GM18499 (cell line): ENCODE measurements around the gene LRRFIP2.
"Not testable (repeated sequence)": the region's sequence is repeated elsewhere in the genome, so short reads cannot be mapped to it uniquely, and the experiment has no call there.

Experiments
- ATAC-seq: cut with Tn5 transposase; IDR thresholded peaks from one replicate; pipeline ENCODE4 v1.9.1; 2021; ENCODE audit warnings: moderate number of reproducible peaks; ENCODE audit not compliant: insufficient read depth, unreplicated experiment

The LRRFIP2 gene

DNA sequence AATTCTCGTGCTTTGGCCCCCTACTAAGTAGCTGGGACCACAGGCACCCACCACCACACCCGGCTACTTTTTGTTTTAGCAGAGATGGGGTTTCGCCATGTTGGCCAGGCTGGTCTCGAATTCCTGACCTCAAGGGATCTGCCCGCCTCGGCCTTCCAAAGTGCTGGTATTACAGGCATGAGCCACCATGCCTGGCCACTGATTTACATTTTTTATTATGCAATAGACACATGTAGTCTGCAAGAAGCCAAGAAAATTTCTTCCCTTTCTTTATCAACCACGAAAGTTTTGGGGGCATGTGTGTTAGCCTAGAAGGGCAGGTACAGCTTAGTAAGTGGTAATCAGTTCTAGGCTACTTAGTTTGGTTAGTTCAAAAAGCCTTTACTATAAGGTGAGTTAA, 51.1 kb downstream of the LRRFIP2 start:
- no peak for ATAC-seq

DNA sequence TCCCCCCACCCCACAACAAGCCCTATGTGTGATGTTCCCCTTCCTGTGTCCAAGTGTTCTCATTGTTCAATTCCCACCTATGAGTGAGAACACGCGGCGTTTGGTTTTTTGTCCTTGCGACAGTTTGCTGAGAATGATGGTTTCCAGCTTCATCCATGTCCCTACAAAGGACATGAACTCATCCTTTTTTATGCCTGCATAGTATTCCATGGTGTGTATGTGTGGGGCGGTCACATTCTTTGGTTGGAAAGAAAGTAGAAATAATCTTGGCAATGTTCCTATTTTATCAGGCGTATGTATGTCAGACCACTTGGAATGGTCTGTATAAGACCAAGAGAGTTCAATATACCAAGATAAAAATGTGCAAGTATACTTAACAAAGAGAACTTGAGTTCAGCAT, 52.3 kb downstream of the LRRFIP2 start:
- ATAC-seq = not testable (repeated sequence)

DNA sequence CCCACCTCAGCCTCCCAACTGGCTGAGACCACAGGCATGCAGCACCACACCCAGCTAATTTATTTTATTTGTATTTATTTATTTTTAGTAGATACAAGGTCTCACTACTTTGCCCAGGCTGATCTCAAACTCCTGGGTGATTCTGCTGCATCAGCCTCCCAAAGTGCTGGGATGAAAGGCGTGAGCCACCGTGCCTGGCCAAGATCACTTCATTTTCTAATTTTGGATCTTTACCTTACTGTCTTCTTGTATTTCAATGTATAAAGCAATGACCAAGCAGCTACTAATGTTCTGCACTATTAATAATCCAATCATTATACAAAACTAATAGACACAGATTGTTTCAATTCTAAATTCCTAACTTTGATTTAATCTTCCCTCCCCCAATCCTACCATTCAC, 56.2 kb downstream of the LRRFIP2 start:
- ATAC-seq = no peak

DNA sequence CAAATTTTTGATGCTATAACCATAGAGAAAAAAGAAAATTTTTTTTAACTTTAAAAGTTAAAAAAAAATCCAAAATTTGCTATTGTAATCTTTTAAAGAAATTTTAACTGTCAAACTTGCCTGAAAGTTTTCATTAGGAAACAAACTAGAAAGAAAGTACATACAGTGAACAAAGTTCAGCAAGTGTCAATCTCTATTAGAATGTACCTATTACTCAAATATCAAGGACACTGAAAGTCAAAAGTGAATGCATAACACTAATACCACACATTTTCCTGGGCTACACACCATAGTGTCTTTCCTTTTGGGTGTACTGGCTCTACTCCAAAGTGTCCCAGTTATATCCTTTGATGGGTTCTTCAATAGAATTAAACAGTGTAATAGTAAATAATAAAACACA, 56.8 kb downstream of the LRRFIP2 start:
- no peak for ATAC-seq

DNA sequence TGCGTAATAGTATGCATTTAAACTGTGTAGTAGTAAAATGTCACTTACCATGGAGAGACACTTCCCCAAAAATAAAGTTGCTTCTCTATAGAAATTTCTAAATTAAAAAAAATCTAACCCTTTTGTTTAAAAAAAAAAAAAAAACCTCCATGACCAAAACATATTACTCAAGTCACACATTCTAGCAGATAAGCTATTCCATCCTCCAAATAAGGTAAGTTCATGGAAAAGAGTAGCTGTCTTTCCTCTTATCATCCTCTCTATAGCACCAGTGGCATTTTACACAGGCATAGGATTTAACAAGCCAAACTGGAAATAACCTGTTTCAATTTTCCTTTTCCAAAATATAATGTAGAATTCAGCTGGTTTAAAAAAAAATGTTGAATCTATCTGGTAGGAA, 57.4 kb downstream of the LRRFIP2 start:
- no peak for ATAC-seq

DNA sequence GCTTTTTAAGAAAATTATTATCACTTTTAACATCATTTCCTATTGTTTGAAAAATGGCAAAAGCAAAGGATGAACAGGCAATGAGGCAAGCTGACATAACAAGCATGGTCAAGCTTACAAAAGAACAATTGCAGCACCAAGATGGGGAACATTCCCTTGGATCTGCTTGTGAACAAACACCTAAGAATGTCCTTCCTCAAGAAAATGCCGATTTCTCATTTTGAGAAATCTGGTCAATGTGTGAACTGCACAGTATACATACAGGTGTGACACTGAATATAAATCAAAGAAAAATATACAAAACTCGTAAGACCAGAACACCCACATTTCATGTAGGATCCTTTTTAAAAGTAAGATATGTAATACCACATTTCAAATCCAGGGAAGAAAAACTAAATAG, 58.9 kb downstream of the LRRFIP2 start:
- ATAC-seq = no peak

DNA sequence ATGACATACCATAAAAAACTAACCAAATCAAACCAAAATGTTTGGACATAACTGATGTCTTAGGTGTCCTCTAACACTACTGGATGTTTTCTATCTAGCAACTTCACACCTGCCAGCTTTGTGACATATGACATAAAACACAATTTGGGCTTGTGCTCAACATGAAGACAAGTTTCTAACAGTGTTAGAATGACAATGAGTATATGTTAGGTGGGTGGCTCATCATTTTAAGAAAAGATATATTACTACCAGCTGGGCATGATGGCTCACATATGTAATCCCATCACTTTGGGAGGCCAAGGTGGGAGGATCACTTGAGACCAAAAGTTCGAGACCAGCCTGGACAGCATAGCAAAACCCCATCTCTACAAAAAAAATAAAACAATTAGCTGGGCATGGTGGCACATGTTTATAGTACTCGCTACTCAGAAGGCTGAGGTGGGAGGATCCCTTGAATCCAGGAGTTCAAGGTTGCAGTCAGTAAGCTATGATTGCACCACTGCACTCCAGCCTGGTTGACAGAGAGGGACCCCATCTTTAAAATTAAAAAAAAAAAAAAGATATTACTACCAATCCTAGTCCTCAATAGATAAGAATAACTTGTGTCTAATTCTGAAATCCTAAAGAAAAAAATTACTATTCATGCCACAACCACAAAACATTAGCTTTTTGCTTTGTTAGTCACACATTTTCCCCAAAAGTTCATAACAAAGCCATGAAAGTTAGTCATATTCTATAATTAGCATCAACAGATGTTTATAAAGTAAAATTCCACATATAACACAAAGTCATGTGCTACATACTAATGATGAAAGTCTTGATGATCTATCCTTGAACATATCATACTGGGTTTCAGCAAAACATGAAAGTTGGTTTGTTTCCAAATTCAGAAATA, 59.9 kb downstream of the LRRFIP2 start:
- no peak for ATAC-seq

DNA sequence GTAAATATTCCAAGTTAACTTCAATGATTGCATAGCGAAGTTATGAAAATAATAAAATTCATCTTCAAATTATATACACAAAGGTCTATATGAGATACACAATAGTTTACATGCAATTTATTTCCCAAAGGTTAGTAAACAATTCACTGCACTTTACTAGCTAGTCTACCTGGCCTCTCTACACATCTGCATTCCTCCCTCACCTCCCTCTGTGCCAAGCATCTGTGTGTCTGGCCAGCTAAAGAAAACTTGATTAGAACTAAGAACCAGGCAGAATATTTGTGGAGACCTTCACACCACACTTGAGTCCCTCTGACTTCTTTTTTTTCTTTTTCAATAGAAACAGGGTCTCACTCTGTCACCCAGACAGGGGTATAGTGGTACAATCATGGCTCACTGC, 61.4 kb downstream of the LRRFIP2 start:
- ATAC-seq = no peak

DNA sequence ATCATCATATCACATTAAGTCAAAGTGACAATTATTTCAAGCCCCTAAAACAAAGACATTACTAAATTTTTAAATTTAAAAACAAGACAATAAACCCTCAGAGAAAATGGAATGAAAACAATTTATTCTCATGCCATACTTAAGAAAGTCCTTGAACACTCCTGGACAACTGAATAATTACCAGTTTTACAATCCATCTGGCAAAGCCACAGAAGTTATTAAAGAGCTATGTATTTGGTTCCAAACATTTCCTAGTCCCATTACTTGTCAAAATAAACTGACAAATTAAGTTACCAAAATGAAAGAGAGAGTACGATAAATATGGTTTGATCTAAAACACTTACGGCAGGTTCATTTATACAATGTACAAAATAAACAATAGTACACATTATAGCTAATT, 63.2 kb downstream of the LRRFIP2 start:
- no peak for ATAC-seq

DNA sequence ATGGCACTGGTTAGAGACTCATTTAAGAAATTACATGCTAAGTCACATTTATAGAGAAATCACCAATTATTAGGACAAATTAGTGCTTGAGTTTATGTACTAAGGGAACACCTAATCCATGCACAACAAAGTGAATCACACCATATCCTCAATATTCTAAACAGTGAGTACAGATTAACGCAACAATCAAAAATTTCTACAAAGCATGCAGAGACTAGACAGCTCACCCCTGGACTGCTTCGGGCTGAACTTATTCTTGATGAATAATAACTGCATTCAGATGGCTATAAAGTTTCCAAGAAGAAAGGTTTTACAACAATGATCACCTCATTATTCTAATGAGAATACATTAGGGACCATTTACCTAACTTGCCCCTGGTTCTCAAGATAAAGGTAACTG, 66.5 kb downstream of the LRRFIP2 start:
- no peak for ATAC-seq

DNA sequence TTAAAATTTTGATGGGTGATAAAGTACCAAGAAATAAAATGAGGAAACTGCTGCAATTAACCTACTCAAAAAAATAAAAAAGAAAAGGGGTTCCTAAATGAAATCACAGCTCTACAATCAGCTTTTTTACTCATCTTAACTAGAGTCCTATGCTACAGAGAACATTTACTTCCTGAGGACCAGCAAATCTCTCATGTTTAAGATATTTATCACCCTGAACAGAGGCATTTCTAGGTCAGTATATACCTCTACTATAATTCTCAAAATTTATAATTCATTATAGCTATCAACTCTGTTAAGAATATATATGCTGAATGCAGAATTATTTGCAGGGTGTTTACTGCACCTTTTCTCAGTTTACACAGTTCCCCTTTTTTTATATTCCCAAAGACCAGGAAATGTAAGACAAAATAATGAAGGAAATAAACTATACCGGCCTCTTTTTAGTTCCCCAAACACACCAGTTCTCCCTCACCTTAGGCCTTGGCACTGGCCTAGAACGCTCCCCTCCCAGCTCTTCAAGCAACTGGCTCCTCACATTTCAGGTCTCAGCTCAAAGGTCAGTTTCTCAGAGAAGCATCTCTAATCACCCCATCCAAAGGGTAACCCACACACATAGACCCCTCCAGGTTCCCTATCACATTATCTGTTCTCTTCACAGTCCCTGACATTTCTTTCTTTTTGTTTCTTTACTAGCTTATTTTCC, 71.1 kb downstream of the LRRFIP2 start:
- ATAC-seq = no peak

DNA sequence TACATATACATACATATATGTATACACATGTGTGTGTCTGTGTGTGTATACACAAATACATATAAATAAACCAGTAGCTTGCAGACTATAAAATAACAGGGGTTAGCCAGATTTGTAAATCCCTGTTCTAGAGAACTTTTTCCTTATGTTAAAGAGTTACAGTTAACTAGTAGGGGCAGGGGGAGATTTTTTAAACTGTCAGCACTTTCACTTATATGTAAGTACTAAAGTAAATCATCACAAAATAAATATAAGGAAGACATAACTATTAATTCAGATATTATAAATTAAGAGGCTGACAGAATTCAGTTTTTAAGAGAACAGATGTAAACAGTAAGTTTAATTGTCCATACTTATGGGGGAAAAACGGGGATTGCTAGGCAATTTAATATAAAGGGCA, 74.0 kb downstream of the LRRFIP2 start:
- no peak for ATAC-seq

DNA sequence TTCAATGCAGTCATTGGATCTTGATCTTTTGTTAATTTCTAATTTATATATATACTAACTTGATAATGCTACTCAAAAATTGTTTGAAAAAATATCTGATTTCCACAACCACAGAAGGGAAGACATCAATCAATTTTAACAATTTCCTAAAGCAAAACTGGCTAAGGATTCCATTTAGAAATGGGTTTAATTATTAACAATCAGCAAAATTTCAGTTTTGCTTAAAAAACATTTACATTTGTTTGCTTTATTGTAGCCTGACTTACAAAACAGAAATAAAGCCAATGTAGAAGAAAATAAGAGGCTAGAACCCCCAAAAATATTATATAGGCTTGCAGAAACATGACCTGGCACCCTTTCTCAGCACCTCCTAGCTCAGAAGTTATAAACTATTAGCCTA, 74.9 kb downstream of the LRRFIP2 start:
- no peak for ATAC-seq

DNA sequence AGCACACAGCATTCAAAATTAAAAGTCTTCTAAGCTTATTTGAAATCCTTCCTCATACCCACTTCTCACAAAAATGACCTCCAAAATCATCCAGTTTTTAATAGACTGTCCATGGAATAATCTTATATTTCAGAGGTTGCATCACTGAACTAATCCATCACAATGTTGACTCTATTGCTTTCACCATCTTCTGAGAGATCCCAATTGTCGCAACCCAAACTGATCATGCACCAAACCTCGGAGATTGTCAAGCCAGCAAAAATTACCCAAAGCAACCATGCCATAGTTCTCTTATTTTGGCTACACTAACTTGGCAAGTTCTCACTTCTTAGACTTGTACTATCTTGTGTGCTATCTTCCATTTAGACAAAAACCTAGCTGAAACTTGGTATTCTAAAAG, 75.5 kb downstream of the LRRFIP2 start:
- ATAC-seq = no peak

DNA sequence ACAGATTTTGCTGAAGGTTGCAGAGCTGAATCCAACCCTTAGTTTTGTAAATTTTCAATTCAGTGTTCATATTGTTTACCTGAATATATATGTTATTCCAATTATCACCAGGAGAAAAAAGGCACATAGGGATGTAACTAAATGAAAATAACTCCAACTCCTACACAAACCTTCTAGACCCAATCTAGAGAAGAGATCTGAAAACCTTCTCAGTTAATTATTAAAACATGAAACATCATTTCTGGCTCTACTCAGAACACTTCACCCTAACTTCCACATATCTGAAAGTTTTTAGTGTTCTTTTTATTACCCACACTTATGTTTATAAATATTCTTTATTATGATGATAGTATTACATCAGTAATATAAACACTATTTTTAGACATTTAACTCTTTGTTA, 76.6 kb downstream of the LRRFIP2 start:
- no peak for ATAC-seq

DNA sequence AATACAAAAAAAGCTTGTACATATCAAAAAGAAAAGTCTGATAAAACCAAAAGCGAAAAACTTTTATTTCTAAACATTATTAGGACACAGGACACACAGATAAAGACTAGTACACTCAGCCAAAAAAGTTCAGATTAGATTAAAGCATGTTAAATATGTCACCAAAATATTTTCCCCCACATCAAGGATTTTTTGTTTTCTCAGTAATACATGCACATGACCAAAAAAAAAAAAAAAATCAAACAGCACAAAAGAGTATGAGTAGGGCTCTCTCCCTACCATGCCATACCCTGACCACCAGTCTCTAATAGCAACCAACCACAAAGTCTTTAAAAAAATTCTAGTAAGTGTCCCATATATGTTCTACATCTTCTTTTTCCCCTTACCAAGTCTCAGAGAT, 77.4 kb downstream of the LRRFIP2 start:
- no peak for ATAC-seq

DNA sequence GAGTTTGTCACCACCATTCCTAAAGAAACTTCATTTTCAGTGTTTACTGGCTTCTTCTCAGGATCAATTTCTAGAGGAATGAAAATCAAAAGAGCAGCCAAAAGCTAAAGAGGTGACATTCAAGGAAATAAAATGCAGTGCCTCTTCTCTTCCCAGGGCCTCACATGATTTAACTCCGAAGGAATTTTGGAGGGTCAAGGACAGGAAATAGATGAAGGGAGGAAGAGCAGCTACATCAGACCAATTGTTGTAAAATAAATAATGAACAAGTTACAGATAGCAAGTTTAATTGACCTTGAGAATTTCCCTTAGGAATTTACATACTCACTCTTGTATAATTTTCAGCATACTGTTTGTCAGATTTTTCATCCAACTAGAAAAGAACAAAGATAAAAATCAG, 78.1 kb downstream of the LRRFIP2 start:
- ATAC-seq = no peak

DNA sequence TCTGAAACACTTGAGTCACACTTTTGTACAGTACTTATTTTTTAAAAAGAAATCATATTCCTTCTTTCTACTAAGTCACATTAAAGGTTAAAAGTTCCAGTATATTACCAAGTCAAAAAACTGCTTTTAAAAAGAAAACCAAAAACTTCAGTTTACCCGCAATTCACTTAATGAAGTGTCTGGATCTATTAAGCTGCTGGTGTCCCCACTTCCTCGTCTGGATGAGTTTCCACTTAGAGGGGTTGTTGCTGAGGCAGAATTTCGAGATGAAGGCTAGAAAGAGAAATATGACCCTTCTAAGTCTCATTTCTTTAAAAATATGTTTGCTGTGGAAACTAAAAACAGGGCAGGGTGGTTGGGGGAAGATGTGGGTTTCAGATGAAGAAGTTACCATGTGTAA, 79.7 kb downstream of the LRRFIP2 start:
- ATAC-seq = no peak

DNA sequence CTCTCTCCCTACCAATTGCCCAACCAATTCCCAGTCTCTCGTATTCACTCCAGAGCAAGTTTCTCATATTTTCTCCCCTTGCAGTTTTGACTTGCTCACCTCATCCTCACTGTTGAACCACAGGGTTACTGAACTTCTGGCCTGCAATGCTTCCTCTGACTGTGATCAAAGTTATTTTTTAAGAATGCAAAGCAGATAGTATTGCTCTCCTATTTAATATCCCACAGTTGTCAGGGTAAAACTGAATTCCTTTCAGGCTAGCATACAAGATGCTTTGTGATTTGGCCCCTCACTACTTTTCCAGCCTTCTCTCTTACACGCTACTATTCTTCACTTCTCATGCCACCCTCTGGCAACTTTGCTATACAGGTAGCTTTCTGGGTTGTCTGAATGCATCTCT, 80.9 kb downstream of the LRRFIP2 start:
- no peak for ATAC-seq

DNA sequence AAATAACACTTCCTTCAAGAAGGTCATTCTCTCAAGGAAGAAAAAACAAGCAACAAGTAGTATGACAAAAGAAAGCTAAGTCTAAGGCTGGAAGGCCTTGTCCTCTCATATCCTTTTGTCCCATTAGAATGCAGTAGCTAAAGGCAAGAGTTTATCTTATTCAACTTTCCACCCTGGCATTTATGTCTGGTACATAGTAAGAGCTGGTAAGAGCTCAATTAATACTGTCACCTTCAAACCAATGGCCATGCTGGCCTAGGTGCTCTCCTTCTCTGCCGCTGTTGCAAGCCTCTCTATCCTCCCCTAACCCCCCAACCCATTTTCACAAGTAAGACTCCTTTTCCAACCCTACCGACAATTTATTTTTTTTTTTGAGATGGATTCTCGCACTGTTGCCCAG, 81.9 kb downstream of the LRRFIP2 start:
- ATAC-seq = no peak

DNA sequence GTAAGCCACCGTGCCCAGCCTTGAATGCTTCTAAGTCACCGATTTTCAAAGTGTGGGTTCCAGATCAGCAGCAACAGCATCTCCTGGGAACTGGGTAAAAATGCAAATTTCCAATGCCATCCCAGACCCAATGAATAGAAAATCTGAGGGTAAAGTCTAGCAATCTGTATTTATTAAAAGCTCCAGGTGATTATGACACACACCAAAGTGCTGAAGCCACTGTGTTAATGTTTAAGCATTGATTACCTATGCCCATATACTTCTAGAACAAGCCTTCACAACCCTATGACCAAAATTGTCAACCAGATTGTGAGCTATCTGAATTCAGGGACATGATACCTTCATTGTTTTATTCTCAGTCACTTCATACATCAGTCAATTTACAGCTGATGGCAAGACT, 86.5 kb downstream of the LRRFIP2 start:
- no peak for ATAC-seq

DNA sequence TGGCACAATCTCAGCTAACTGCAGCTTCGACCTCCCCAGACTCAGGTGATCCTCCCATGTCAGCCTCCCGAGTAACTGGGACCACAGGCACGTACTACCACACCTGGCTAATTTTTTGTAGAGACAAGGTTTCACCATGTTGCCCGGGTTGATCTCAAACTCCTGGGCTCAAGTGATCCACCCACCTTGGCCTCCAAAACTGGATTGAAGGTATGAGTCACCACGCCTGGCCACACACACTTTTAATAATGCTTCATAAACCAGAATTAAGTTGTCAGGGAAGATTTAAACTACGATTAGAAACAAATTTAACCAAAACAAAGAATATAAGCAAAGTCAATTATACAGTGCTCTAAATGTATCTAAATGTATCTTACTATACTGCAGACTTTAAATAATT, 87.5 kb downstream of the LRRFIP2 start:
- no peak for ATAC-seq
